B cell (primary cell): ENCODE results near the gene UBAP1L.

Experiments
- EZH2 ChIP-seq: IDR thresholded peaks from 2 replicates; pipeline ENCODE4 v1.6.1; 2012; ENCODE audit warnings: borderline replicate concordance, low read depth, mild to moderate bottlenecking, moderate library complexity, low read length; ENCODE audit not compliant: insufficient read depth, poor library complexity, severe bottlenecking
- TF ChIP-seq, protein P1 (sequence below): fragments of 200-600 bp; IDR thresholded peaks from one replicate; pipeline ENCODE4 v1.8.0; 2022; ENCODE audit warnings: antibody characterized with exemption, mild to moderate bottlenecking

DNA sequence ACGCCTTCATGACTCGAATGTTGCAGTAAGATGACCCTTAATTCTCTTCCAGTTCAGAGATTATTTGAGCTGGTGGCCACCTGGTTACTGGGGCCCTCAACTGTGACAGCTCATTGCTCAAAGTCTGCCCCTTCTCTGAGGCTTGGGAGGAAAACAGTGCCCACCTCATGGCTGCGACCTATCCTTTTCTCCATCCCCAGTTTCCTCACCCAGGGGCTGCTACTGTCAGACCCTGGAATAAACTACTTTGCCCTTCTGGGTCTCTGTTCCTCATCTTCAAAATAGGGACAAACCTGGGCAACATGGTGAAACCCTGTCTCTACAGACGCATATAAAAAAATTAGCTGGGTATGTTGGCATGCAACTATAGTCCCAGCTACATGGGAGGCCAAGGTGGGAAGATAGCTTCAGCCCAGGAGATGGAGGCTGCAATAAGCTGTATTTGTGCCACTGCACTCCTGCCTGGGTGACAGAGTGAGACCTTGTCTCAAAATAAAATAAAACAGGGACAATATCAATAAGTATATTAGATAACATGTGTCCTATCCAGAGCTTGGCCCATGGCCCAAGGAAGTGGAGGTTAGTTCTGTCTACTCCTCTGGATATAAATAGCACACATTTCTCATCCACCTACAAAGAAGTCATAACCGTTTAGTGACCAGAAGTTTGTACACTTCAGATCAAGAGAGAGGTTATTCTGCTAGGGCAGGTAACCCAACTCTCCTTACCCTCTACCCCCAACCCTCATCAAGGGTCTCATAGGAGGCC is 45.0 kb downstream of the UBAP1L start:
- TF ChIP-seq, protein P1, sequence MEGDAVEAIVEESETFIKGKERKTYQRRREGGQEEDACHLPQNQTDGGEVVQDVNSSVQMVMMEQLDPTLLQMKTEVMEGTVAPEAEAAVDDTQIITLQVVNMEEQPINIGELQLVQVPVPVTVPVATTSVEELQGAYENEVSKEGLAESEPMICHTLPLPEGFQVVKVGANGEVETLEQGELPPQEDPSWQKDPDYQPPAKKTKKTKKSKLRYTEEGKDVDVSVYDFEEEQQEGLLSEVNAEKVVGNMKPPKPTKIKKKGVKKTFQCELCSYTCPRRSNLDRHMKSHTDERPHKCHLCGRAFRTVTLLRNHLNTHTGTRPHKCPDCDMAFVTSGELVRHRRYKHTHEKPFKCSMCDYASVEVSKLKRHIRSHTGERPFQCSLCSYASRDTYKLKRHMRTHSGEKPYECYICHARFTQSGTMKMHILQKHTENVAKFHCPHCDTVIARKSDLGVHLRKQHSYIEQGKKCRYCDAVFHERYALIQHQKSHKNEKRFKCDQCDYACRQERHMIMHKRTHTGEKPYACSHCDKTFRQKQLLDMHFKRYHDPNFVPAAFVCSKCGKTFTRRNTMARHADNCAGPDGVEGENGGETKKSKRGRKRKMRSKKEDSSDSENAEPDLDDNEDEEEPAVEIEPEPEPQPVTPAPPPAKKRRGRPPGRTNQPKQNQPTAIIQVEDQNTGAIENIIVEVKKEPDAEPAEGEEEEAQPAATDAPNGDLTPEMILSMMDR = no peak
- no peak for TF ChIP-seq EZH2
